Astrocyte (in vitro differentiated cells and primary cell): ENCODE results near the gene DNAJC5. TPM values are rescaled to one million over a fixed set of nuclear protein-coding genes. Genes with fewer than 3 reads are reported as not detected.
"Not testable (repeated sequence)": the region's sequence is repeated elsewhere in the genome, so short reads cannot be mapped to it uniquely, and the experiment has no call there.

ENCODE experiments used
- DNase-seq: peaks from one replicate; pipeline ENCODE4 v3.0.0-alpha.2; 2010; ENCODE audit warnings: low read depth
- FAIRE-seq: peaks from 2 replicates; lab custom pipeline; 2011; peaks lifted over from hg19 to GRCh38; lab: Jason Lieb, UNC
- H2AFZ ChIP-seq: 2 replicates; pipeline ENCODE4 v1.6.0; 2012; ENCODE audit warnings: low read depth, low read length, inconsistent platforms
- H3K27ac ChIP-seq: 2 replicates; pipeline ENCODE4 v1.5.1; 2011; ENCODE audit warnings: low read depth, low read length, inconsistent platforms
- H3K27me3 ChIP-seq: 2 replicates; pipeline ENCODE4 v1.6.0; 2011; ENCODE audit warnings: low read length, inconsistent platforms; ENCODE audit not compliant: insufficient read depth
- H3K36me3 ChIP-seq: 2 replicates; pipeline ENCODE4 v1.5.1; 2011; ENCODE audit warnings: low read length, inconsistent platforms; ENCODE audit not compliant: insufficient read depth
- H3K4me1 ChIP-seq: 2 replicates; pipeline ENCODE4 v1.5.1; 2011; ENCODE audit warnings: low read length, inconsistent platforms; ENCODE audit not compliant: insufficient read depth
- H3K4me2 ChIP-seq: 2 replicates; pipeline ENCODE4 v1.6.0; 2012; ENCODE audit warnings: low read length, inconsistent platforms
- H3K4me3 ChIP-seq: 2 replicates; pipeline ENCODE4 v1.5.1; 2011; ENCODE audit warnings: low read depth, mild to moderate bottlenecking, low read length, inconsistent platforms; ENCODE audit not compliant: insufficient read depth
- H3K79me2 ChIP-seq: 2 replicates; pipeline ENCODE4 v1.6.0; 2012; ENCODE audit warnings: mild to moderate bottlenecking, low read length, inconsistent platforms; ENCODE audit not compliant: insufficient read depth
- H3K9ac ChIP-seq: 2 replicates; pipeline ENCODE4 v1.6.0; 2012; ENCODE audit warnings: mild to moderate bottlenecking, low read length, inconsistent platforms
- H3K9me3 ChIP-seq: 2 replicates; pipeline ENCODE4 v1.5.1; 2012; ENCODE audit warnings: low read depth, mild to moderate bottlenecking, low read length, inconsistent platforms; ENCODE audit not compliant: insufficient read depth
- H4K20me1 ChIP-seq: 2 replicates; pipeline ENCODE4 v1.6.0; 2012; ENCODE audit warnings: low read length, inconsistent platforms; ENCODE audit not compliant: insufficient read depth
- H3K27ac Mint-ChIP-seq: one replicate; pipeline ENCODE4 v1.8.0; 2021; ENCODE audit warnings: mild to moderate bottlenecking, mixed read lengths; ENCODE audit not compliant: unreplicated experiment
- H3K27me3 Mint-ChIP-seq: one replicate; pipeline ENCODE4 v1.8.0; 2021; ENCODE audit warnings: low read depth, mixed read lengths; ENCODE audit not compliant: unreplicated experiment
- H3K36me3 Mint-ChIP-seq: one replicate; pipeline ENCODE4 v1.8.0; 2021; ENCODE audit warnings: low read depth, mixed read lengths; ENCODE audit not compliant: unreplicated experiment
- H3K4me1 Mint-ChIP-seq: one replicate; pipeline ENCODE4 v1.8.0; 2021; ENCODE audit warnings: low read depth, mixed read lengths; ENCODE audit not compliant: unreplicated experiment
- H3K4me3 Mint-ChIP-seq: one replicate; pipeline ENCODE4 v1.8.0; 2021; ENCODE audit warnings: mild to moderate bottlenecking, moderate library complexity, mixed read lengths; ENCODE audit not compliant: unreplicated experiment
- H3K9me3 Mint-ChIP-seq: one replicate; pipeline ENCODE4 v1.8.0; 2021; ENCODE audit warnings: mild to moderate bottlenecking, mixed read lengths; ENCODE audit not compliant: unreplicated experiment
- CTCF ChIP-seq: IDR thresholded peaks from 2 replicates; pipeline ENCODE4 v1.5.1; 2011; ENCODE audit warnings: low read depth, mild to moderate bottlenecking, inconsistent platforms, low read length, moderate library complexity; ENCODE audit not compliant: insufficient read depth
- EZH2 ChIP-seq: IDR thresholded peaks from 2 replicates; pipeline ENCODE4 v1.6.1; 2012; ENCODE audit warnings: mild to moderate bottlenecking, low read length, inconsistent platforms; ENCODE audit not compliant: insufficient read depth
- total RNA-seq: library from RNA; stranded (reverse); gene quantifications from 2 replicates; pipeline ENCODE4 v1.2.1, GENCODE V29; 2021

Gene DNAJC5
- total RNA-seq, 1 donor from 2014 or later, result 64.6 TPM

- H3K9me3 Mint-ChIP-seq, result no peaks in the 10 kb centered on the region
- H3K27ac ChIP-seq, result peak overlapping the region; percentile 19
- peak; percentile 72 for DNase-seq
- H3K4me2 ChIP-seq, result peak overlapping the region; percentile 26
- H3K4me3 ChIP-seq, result no peak overlapping the region
- peaks cover 68% of the 10 kb centered on the region for H4K20me1 ChIP-seq
- no peaks in the 10 kb centered on the region for H3K27me3 ChIP-seq
- H3K4me1 ChIP-seq, result peaks cover 11% of the 10 kb centered on the region
- H2AFZ ChIP-seq, result no peak overlapping the region
- no peak for TF ChIP-seq EZH2
- TF ChIP-seq CTCF, result no peak
- H3K4me3 Mint-ChIP-seq, result peak overlapping the region; percentile 28
- peaks cover 5% of the 10 kb centered on the region for H3K4me1 Mint-ChIP-seq
- peak overlapping the region; percentile 14 for H3K27ac Mint-ChIP-seq
- H3K36me3 ChIP-seq, result peaks cover 45% of the 10 kb centered on the region
- H3K9ac ChIP-seq, result no peak overlapping the region
- peaks cover 22% of the 10 kb centered on the region for H3K36me3 Mint-ChIP-seq
- H3K9me3 ChIP-seq, result no peaks in the 10 kb centered on the region
- H3K27me3 Mint-ChIP-seq, result no peaks in the 10 kb centered on the region
- peaks cover 68% of the 10 kb centered on the region for H3K79me2 ChIP-seq
- FAIRE-seq, result no peak
These were observed 21.4 kb upstream of the DNAJC5 start for GRCh38 chr20:63873477-63873971.

GRCh38 chr20:63874241-63874640 is 20.7 kb upstream of the DNAJC5 start:
- H3K79me2 ChIP-seq, result peaks cover 68% of the 10 kb centered on the region
- H3K27me3 Mint-ChIP-seq, H3K4me1 Mint-ChIP-seq, H3K27me3 ChIP-seq, H3K9ac ChIP-seq, H3K4me3 Mint-ChIP-seq, FAIRE-seq, DNase-seq, H3K27ac Mint-ChIP-seq, H3K4me2 ChIP-seq, H3K4me3 ChIP-seq, H3K9me3 ChIP-seq, H2AFZ ChIP-seq, H3K27ac ChIP-seq, H3K9me3 Mint-ChIP-seq: not testable (repeated sequence)
- H4K20me1 ChIP-seq, result peaks cover 68% of the 10 kb centered on the region
- H3K36me3 Mint-ChIP-seq, result peaks cover 22% of the 10 kb centered on the region
- peaks cover 39% of the 10 kb centered on the region for H3K36me3 ChIP-seq
- H3K4me1 ChIP-seq, result peaks cover 11% of the 10 kb centered on the region

GRCh38 chr20:63876489-63877036 is 18.4 kb upstream of the DNAJC5 start:
- no peak overlapping the region for H3K4me2 ChIP-seq
- DNase-seq (no peak), FAIRE-seq (no peak)
- Mint-ChIP-seq H3K36me3 (peaks cover 20% of the 10 kb centered on the region), H3K4me1 (peaks cover 5% of the 10 kb centered on the region), H3K27me3 (no peaks in the 10 kb centered on the region), H3K4me3 (no peak overlapping the region), H3K9me3 (no peaks in the 10 kb centered on the region), H3K27ac (peak overlapping the region; percentile 56)
- no peak overlapping the region for H3K9ac ChIP-seq
- H3K36me3 ChIP-seq, result peaks cover 28% of the 10 kb centered on the region
- H3K27me3 ChIP-seq, result no peaks in the 10 kb centered on the region
- no peaks in the 10 kb centered on the region for H3K9me3 ChIP-seq
- peaks cover 70% of the 10 kb centered on the region for H4K20me1 ChIP-seq
- H3K4me3 ChIP-seq, result no peak overlapping the region
- peaks cover 64% of the 10 kb centered on the region for H3K79me2 ChIP-seq
- H3K27ac ChIP-seq, result no peak overlapping the region
- H3K4me1 ChIP-seq, result peaks cover 11% of the 10 kb centered on the region
- TF ChIP-seq EZH2 (no peak), CTCF (no peak)
- no peak overlapping the region for H2AFZ ChIP-seq
